Erythroblast (primary cell): ENCODE results near the gene HOXB2.

Experiments used
- DNase-seq, 2 experiments: peaks; one replicate each; lab custom pipeline; 2025; lab: John Stamatoyannopoulos, UW
- GATA1 ChIP-seq: IDR thresholded peaks from 2 replicates; pipeline ENCODE4 v1.6.1; 2011; ENCODE audit warnings: low read depth, mild to moderate bottlenecking, control low read depth, low read length, moderate library complexity
- POLR2A ChIP-seq: IDR thresholded peaks from 2 replicates; pipeline ENCODE4 v1.6.1; 2011; ENCODE audit warnings: mild to moderate bottlenecking, low read length

Gene HOXB2

DNA sequence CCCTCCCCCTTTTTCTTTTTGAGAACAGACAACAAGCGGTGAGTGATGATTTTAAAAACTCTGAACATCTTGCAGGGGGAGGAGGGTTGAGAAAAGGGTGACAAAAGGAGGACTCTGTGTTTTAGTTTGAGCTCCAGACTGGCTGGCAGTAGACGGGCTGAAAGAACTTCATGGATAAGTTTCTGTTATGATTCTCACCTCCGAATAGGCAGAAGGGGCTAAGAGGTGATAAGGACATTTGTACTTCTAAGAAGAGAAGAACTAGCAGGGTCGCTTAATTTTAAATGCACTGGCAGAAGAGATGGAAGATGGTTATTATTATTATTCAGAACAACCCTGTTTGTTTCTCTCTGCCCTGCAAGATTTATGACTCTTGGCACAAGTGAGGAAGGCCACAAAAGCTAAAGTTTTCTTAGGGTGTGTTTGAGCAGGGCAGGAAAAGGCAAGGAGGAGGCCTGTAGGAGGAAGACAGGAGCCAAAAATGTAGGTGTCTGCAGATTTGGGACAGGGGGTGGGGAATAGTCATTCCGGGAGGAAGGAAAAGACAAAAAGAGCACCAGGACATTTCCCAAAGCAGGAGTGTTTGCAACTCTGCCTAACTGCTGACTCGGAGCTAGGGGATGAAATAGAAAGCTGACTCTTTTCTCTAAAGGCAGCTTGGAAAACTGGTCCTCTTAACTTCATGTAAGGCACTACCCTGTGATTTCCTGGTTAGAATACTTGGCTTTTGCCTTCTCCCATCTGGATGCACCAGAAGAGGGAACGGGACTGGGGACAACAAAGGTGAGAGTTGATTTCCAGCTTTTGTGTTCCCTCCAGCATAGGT is 11.9 kb upstream of the HOXB2 start:
- no peak for DNase-seq
- TF ChIP-seq POLR2A (no peak), GATA1 (no peak)

DNA sequence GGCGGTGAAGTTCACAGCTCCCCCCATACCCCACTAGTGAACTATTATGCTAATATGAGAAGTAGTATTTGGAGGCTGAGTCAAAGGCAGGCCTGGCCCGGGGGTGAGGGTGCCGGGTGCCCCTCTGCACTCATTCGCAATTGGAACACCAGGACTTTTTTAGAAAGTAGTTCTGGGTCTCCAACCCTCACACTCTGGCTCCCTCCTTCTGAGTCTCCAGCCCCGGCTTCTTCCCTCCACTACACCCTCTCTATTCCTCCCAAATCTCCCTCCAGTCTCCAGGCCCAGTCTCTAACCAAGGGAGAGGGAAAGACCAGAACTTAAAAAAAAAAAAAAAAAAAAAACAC is 11.3 kb upstream of the HOXB2 start:
- no peak for DNase-seq
- TF ChIP-seq POLR2A (no peak), GATA1 (no peak)

DNA sequence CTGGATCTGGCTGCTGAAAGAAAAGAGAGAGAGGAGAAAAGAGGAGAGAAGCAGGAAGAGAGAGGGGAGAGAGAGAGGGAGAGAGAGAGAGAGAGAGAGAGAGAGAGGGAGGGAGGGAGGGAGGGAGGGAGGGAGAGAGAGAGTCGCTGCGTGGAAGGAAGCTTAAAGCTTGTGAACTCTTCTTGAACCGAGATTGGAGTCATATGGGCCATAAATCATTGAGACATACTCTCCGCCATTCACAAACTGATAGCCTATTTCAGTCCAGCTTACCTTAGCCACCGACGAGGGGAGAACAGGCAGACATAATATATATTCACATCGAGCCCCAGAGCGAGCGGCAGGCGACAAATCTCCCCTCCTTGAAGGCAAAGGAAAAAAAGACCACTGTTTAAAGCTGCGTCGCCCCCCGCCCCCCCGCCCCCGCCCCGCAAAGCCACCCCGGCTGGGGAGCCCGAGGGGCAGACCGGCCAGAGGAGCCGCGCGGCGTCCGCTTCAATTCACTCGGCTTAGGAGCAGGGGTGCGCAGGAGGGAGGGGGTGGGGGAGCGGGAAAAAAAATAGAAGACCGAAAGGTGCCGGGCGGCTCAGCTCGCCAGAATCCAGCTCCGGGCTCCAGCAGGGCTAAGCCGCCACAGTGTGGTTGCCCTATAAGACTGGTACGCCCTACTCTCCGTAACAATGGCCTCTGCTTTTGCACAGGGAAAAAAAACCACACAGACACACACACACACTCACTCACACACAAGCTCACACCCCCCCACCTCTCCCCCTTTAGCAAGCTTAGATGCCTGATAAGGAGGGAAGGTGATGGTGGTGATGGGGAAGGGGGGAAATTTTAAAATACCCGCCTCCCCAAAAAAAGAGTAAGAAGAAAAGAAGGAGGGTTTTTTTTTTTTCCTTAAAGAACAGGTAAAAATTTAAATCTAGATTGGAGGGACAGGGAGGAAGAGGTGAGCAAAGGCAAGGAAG is 10.6 kb upstream of the HOXB2 start:
- TF ChIP-seq POLR2A, result no peak
- no peak for TF ChIP-seq GATA1
- DNase-seq, result peak; percentile 16 to 19

DNA sequence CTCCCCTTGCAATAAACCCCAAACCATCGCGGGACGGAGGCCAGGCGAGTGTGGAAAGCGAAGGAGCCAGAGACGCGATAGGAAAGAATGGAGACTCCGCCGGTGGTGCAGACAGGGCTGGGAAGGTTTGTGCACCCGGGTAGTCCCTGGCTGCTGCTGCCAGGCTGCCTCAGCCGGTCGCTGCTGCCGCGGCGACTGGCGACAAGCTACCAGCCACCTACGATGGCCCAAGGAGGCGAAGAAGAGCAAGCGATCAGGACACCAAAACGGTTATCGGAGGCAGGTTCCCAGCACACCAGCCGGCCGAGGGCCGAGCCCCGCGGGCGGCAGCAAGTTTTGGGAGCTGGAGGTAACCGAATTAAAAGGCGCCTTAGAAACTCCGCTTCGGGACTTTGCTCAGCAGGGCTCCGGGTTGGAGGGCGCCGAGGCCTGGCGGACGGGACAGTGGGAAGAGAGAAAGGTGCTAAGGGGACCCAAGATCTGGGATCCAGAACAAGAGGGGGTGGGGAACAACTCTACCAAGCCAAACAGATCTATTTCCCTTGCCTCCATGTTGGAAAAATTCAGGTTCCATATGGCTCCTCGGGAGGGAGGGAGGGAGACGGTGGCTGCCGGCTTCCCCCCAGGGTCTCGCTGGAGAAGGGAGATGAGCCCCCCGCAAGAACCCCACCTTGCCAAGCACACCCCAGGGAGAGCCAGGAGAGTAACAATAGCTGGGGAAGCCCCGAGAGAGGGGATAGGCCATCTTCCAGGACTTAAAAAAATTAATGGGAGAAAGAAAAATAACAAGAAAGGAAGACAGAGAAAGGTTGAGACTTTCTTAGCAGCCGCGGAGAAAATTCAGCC is 9.7 kb upstream of the HOXB2 start:
- DNase-seq, result no peak
- no peak for TF ChIP-seq POLR2A
- no peak for TF ChIP-seq GATA1

DNA sequence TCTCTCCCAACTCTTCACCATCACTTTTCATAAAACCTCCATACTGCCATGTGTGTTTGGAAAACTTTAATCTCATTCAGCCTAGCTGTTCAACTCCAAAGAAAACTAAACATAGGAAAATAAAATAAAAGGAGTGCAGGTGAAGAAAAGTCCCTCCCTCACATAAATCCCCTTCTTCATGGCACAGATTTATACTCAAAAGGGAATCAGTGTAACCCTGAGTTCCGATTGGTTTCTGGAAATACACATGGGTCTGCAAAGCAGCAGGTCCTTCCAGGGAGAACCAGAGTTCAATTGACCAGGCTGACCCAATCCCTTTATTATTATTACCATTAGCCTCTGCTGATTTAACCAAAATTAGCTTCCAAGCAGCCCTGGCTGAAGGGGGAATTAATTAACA is 8.9 kb upstream of the HOXB2 start:
- TF ChIP-seq POLR2A (no peak), GATA1 (no peak)
- DNase-seq, result no peak

DNA sequence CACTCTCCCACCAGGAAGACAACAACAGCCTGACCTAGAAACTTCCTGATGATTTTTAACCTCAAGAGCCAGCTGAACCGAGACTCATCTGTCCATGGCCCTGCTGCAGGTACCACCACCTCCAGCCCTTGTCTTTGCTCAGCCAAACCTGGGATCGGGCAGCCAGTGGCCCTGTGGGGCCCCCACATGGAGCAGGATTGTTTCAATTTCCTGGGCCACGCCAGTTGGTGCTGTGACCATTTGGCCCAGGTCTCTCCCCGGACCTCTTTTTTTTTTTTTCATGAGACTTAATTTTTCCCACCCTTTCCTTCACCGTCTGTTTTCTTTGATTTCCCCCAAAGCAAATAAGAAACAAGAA is 8.3 kb upstream of the HOXB2 start:
- no peak for TF ChIP-seq POLR2A
- no peak for TF ChIP-seq GATA1
- no peak for DNase-seq

DNA sequence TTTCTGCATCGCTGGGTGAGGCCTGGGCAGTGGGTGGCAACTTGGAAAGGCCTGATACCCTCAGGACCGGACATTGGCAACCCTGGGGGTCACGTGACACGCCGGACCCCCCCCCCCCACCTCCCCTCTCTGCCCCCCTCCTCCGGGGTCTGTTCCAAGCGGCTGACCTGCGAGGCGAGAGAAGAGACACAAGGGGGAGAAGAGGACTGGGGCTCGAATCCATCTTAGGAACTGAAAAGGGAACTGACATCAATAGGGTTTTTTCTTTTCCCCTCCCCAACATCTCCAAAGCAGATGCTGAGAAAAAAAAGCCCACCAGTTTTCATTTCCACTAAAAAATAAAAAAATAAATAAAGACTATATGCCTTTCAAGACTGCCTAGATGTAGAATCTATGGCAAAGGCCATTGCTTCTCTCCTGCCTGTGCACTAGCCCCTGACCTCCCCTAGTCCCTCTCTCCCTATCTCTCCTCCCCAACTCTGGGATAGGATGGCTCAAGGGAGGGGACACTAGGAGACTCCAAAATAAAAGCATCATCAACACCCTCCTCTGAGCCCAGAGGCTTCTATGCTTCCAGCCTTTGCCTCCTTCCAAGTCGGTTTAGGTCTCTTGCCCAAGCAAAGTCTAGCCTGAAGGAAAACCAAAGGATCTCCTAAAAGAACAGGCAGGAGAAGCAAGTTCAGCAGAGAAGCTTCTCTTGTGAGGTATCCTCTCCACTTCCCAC is 7.7 kb upstream of the HOXB2 start:
- DNase-seq, result no peak
- TF ChIP-seq POLR2A (no peak), GATA1 (no peak)

DNA sequence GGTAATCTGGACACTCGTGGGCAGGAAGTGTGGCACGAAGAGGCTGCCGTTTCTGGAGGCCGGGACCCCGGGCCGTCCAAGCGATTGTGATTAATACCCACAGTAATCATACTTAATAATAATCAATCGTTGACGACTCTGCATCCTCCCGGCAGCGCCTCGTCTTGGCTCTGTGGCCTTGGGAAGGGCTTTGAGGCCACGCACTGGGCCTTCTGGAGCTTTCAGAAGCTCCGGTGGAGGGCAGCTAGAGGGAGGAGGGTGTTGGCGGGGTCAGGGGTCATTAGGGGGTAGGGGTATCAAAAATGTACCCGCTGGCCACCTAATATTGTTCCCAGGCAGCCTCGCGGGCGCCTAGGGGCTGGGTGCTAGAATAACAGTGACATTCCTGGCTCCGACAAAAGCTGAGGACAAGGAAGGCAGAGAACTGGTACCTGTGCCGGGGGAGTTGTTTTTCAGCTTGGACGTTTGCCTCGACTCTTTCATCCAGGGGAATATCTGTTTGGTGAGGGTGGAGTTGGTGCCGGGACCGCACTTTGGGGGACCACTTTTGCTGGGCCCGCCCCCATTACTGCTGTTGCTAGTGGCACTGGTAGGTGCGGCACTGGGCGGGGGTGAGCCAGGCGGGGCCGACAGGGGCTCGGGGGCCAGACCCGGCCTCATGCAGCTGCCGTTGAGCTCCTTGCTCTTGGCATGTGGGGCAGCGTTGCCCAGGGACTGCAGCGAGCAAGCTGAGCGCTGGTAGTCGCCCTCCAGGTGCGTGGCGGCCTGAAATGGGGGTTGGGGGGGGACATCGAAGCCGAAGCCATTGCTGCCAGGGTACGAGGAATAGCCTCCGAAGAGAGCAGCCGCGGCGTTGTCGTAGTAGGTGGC is 6.9 kb upstream of the HOXB2 start:
- DNase-seq, result no peak
- TF ChIP-seq POLR2A, result no peak
- TF ChIP-seq GATA1, result no peak

DNA sequence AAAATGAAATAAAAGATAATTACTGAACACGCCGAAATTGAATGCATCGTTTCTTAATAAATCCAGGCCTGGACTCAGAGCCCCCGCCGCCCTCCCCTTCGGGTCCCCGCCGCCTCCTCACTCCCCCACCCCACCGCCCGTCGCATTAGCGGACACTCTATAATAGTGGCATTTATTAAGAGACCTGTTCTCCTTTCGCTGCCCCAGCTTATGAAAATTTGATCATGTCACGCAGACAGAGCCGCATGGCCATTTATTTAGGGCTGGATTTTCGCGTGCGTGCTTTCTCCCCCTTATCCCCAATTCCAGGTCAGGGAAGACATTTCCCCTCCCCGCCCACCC is 6.3 kb upstream of the HOXB2 start:
- no peak for TF ChIP-seq GATA1
- no peak for TF ChIP-seq POLR2A
- no peak for DNase-seq

DNA sequence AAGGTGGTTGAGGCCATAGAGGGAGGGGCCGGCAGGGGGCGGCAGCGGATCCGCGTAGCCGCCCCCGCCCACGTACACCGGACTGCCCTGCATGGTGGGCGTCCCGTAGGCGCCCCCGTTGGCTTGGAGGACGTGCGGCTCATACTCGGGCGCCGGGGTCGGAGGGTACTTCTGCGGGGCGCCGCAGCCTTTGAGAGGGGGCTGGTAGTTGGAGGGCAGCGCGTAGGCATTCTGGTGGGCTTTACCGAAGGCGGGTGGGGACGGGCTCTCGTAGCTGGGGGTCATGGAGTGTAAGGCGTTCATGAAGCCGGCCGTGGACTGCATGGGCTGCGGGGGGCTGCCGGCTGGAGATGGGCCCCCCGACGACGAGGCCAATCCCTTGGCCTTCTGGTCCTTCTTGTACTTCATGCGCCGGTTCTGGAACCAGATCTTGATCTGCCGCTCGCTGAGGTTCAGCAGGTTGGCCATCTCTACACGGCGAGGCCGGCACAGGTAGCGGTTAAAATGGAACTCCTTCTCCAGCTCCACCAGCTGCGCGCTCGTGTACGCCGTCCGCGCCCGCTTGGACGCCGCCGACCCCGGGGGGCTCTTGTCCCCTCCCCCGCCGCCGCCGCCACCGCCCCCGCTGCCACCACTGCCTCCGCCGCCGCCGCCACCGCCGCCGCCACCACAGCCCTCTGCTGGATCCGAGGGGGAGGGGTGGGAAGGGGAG is 5.7 kb upstream of the HOXB2 start:
- no peak for DNase-seq
- TF ChIP-seq GATA1 (no peak), POLR2A (no peak)

DNA sequence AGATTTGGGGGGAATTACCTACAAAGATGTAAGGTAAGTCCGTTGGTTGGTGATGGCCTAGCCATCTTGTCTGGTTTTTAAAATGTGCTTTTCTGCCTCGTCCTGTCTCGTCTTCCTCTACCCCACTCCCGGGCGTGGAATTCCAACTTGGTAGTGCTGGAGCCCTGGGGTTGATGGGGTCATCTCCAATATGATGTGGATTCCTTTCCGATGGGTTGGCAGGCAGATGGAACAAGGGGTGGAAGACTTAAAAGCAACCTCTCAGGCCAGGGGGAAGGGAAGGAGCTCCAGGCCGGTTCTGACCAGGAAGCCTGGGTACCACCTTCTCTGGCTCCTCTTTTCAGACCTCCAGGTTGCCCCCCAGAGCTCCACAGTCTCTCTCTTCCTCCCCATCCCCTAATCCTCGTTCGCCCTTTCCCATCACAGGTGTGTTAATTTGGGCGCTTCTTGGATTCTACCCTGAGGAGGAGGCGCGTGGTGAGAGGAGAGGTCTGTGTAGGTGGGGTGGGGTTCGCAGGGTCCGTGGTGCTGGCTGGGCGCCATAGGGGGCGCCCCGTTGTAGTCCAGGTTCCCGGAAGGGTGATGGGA is 5.1 kb upstream of the HOXB2 start:
- TF ChIP-seq GATA1 (no peak), POLR2A (no peak)
- no peak for DNase-seq
